ENCODE data around the gene KRTAP5-9.
"Not testable (repeated sequence)": the region's sequence is repeated elsewhere in the genome, so short reads cannot be mapped to it uniquely, and the experiment has no call there.

Gene KRTAP5-9

GRCh38 chr11:71588314-71588713, 40.1 kb downstream of the KRTAP5-9 start:
- DNase-seq = not testable (repeated sequence)

GRCh38 chr11:71588822-71589545, 40.8 kb downstream of the KRTAP5-9 start:
- not testable (repeated sequence) for DNase-seq

GRCh38 chr11:71589546-71589920, 41.3 kb downstream of the KRTAP5-9 start:
- DNase-seq = not testable (repeated sequence)

Measured in activated T-cell treated with anti-CD3 and anti-CD28 coated beads, Interleukin-2, amount 50 U/mL, for 1 hour (primary cell).